Loucy (cell line): ENCODE results near the gene PAN2.
A peak's percentile ranks its signal among the peaks of the same experiment; 100 is the strongest.

Experiments
- H2AFZ ChIP-seq: fragments of 200-600 bp; sonication (generic); 2 replicates; pipeline ENCODE4 v1.6.0; 2016; ENCODE audit warnings: antibody characterized with exemption, mild to moderate bottlenecking, low read length, moderate library complexity
- H3F3A ChIP-seq: fragments of 200-600 bp; 2 replicates; pipeline ENCODE4 v1.6.0; 2016; ENCODE audit warnings: antibody characterized with exemption, low read depth, mild to moderate bottlenecking
- H3K27me3 ChIP-seq: fragments of 200-600 bp; sonication (generic); 2 replicates; pipeline ENCODE4 v1.6.1; 2014; ENCODE audit warnings: low read length, mild to moderate bottlenecking; ENCODE audit not compliant: insufficient read depth, poor library complexity, severe bottlenecking
- H3K36me3 ChIP-seq: fragments of 200-600 bp; sonication (generic); 2 replicates; pipeline ENCODE4 v1.6.1; 2016; ENCODE audit warnings: low read length; ENCODE audit not compliant: insufficient read depth
- H3K4me1 ChIP-seq: fragments of 200-600 bp; sonication (generic); 2 replicates; pipeline ENCODE4 v1.5.1; 2014; ENCODE audit warnings: low read length, mild to moderate bottlenecking; ENCODE audit not compliant: insufficient read depth, poor library complexity, severe bottlenecking
- H3K4me2 ChIP-seq: fragments of 200-600 bp; sonication (generic); 2 replicates; pipeline ENCODE4 v1.6.0; 2014; ENCODE audit warnings: antibody characterized with exemption, low read length, low read depth, mild to moderate bottlenecking; ENCODE audit not compliant: poor library complexity, severe bottlenecking
- H3K4me3 ChIP-seq: fragments of 200-600 bp; sonication (generic); 2 replicates; pipeline ENCODE4 v1.5.1; 2014; ENCODE audit warnings: low read length, mild to moderate bottlenecking, mixed read lengths; ENCODE audit not compliant: poor library complexity, severe bottlenecking
- H3K79me2 ChIP-seq: fragments of 200-600 bp; sonication (generic); 2 replicates; pipeline ENCODE4 v1.6.1; 2014; ENCODE audit warnings: low read length; ENCODE audit not compliant: insufficient read depth
- H3K9ac ChIP-seq: fragments of 200-600 bp; sonication (generic); 2 replicates; pipeline ENCODE4 v1.6.0; 2014; ENCODE audit warnings: mild to moderate bottlenecking, low read depth, low read length, moderate library complexity; ENCODE audit not compliant: poor library complexity, severe bottlenecking
- H3K9me2 ChIP-seq: fragments of 200-600 bp; sonication (generic); replicated peaks from 2 replicates; pipeline ENCODE4 v1.6.1; 2016; ENCODE audit warnings: low read depth, low read length, mixed read lengths
- H3K9me3 ChIP-seq: fragments of 200-600 bp; sonication (generic); 2 replicates; pipeline ENCODE4 v1.6.1; 2014; ENCODE audit warnings: mild to moderate bottlenecking, antibody characterized with exemption, low read length, low read depth; ENCODE audit not compliant: insufficient read depth
- H4K20me1 ChIP-seq: fragments of 200-600 bp; sonication (generic); 2 replicates; pipeline ENCODE4 v1.6.0; 2014; ENCODE audit warnings: antibody characterized with exemption, low read length, mild to moderate bottlenecking; ENCODE audit not compliant: insufficient read depth, poor library complexity, severe bottlenecking
- CTCF ChIP-seq: fragments of 200-600 bp; sonication (generic); conservative IDR thresholded peaks from 2 replicates; pipeline ENCODE4 v1.5.1; 2014; ENCODE audit warnings: mild to moderate bottlenecking, antibody characterized with exemption, low read length
- EZH2phosphoT487 ChIP-seq: fragments of 200-600 bp; IDR thresholded peaks from 2 replicates; pipeline ENCODE4 v1.6.1; 2018; ENCODE audit warnings: antibody characterized with exemption, mild to moderate bottlenecking, moderate library complexity, borderline replicate concordance

Gene PAN2

GRCh38 chr12:56373515-56373914 is 39.7 kb upstream of the PAN2 start:
- Histone ChIP-seq H3K36me3 (no peaks in the 10 kb centered on the region), H3K9me2 (no peaks in the 10 kb centered on the region), H4K20me1 (no peaks in the 10 kb centered on the region), H3K9me3 (peaks cover 3% of the 10 kb centered on the region; the same call in 1 of the 2 replicates), H3K27me3 (no peaks in the 10 kb centered on the region), H3K79me2 (no peaks in the 10 kb centered on the region), H3K4me1 (no peaks in the 10 kb centered on the region), H3K4me3 (no peak overlapping the region), H3F3A (no peaks in the 10 kb centered on the region), H2AFZ (no peak overlapping the region), H3K9ac (no peak overlapping the region), H3K4me2 (no peak overlapping the region)
- TF ChIP-seq CTCF (no peak), EZH2phosphoT487 (no peak)

- no peak overlapping the region for H3K9ac ChIP-seq
- no peaks in the 10 kb centered on the region for H3F3A ChIP-seq
- no peaks in the 10 kb centered on the region for H3K9me2 ChIP-seq
- no peaks in the 10 kb centered on the region for H3K9me3 ChIP-seq
- H2AFZ ChIP-seq, result no peak overlapping the region
- H4K20me1 ChIP-seq, result no peaks in the 10 kb centered on the region
- H3K79me2 ChIP-seq, result no peaks in the 10 kb centered on the region
- no peaks in the 10 kb centered on the region for H3K36me3 ChIP-seq
- H3K4me3 ChIP-seq, result no peak overlapping the region
- no peak overlapping the region for H3K4me2 ChIP-seq
- no peaks in the 10 kb centered on the region for H3K4me1 ChIP-seq
- H3K27me3 ChIP-seq, result no peaks in the 10 kb centered on the region
- TF ChIP-seq CTCF (no peak), EZH2phosphoT487 (no peak)
Observed at GRCh38 chr12:56366948-56367347, 33.1 kb upstream of the PAN2 start.

- Histone ChIP-seq H4K20me1 (no peaks in the 10 kb centered on the region), H3K9me2 (no peaks in the 10 kb centered on the region), H2AFZ (no peak within 1 kb of the TSS), H3K4me3 (no peak within 1 kb of the TSS), H3K36me3 (no peaks in the 10 kb centered on the region), H3K79me2 (peaks cover 21% of the 10 kb centered on the region), H3K4me2 (peak within 1 kb of the TSS; percentile 85), H3K9me3 (no peaks in the 10 kb centered on the region), H3K9ac (no peak within 1 kb of the TSS), H3F3A (no peaks in the 10 kb centered on the region), H3K27me3 (no peaks in the 10 kb centered on the region), H3K4me1 (peaks cover 15% of the 10 kb centered on the region)
- TF ChIP-seq CTCF (no peak), EZH2phosphoT487 (no peak)
Observed at GRCh38 chr12:56362130-56363059, 28.6 kb upstream of the PAN2 start, which contains the start of gene APOF. TSS of gene APOF (minus strand) at chr12:56362857. CDS start at chr12:56362745, 112 bp downstream.
